Transverse colon (tissue), 3 donors: ENCODE results near the gene MGST2.

Source experiments
- CTCF ChIP-seq, 5 experiments: fragments of 200-600 bp in 3 of 5; fragments of 450-650 bp in 2 of 5; sonication (generic) in 3 of 5; IDR thresholded peaks; 1 replicate in 2 of 5; 2 replicates in 3 of 5; pipeline ENCODE4 v1.5.1; 2016 to 2017; ENCODE audit warnings: antibody characterized with exemption in 5 of 5, inconsistent platforms in 3 of 5, mild to moderate bottlenecking in 2 of 5, moderate library complexity in 1 of 5
- POLR2A ChIP-seq: fragments of 450-650 bp; IDR thresholded peaks from one replicate; pipeline ENCODE4 v1.6.1; 2016; ENCODE audit warnings: antibody characterized with exemption, mild to moderate bottlenecking, moderate library complexity

- TF ChIP-seq CTCF (IDR thresholded peaks at IDR 0.05) (no peak), POLR2A (no peak)
Measured at GRCh38 chr4:139686988-139687387, 21.4 kb downstream of the MGST2 start.
